HepG2 (cell line): Measurements from ENCODE around the gene FETUB. TPM values are rescaled to one million over a fixed set of nuclear protein-coding genes. Genes with fewer than 3 reads are reported as not detected.

Experiments
- BCL6 ChIP-seq: IDR thresholded peaks from 2 replicates; pipeline ENCODE4 v1.6.1; 2016; ENCODE audit warnings: missing genetic modification reagents, missing compliant biosample characterization
- HDAC1 ChIP-seq: sonication (generic); formaldehyde crosslinking; IDR thresholded peaks from 2 replicates; pipeline ENCODE4 v1.5.1; 2020; ENCODE audit warnings: mild to moderate bottlenecking, missing genetic modification reagents
- ISL2 ChIP-seq: sonication (generic); formaldehyde crosslinking; IDR thresholded peaks from 2 replicates; pipeline ENCODE4 v1.5.0; 2020; ENCODE audit warnings: missing genetic modification reagents
- KDM1A ChIP-seq: IDR thresholded peaks from 2 replicates; pipeline ENCODE4 v1.6.1; 2016; ENCODE audit warnings: missing compliant biosample characterization
- NPAS2 ChIP-seq: sonication (generic); formaldehyde crosslinking; IDR thresholded peaks from 2 replicates; pipeline ENCODE4 v1.8.0; 2022; ENCODE audit warnings: mild to moderate bottlenecking, missing genetic modification reagents, borderline replicate concordance
- SP4 ChIP-seq: sonication (generic); formaldehyde crosslinking; IDR thresholded peaks from 2 replicates; pipeline ENCODE4 v1.8.1; 2023; ENCODE audit warnings: mild to moderate bottlenecking, missing genetic modification reagents
- ZNF788 ChIP-seq: sonication (generic); formaldehyde crosslinking; IDR thresholded peaks from 2 replicates; pipeline ENCODE4 v1.5.0; 2020; ENCODE audit warnings: mild to moderate bottlenecking, missing genetic modification reagents, borderline replicate concordance
- ZNF83 ChIP-seq: sonication (generic); formaldehyde crosslinking; IDR thresholded peaks from 2 replicates; pipeline ENCODE4 v1.4.0; 2020; ENCODE audit warnings: missing genetic modification reagents, mild to moderate bottlenecking, borderline replicate concordance
- polyA plus RNA-seq, 8 experiments: library from polyadenylated mRNA; depleted of rRNA in 3 of 8; stranded (reverse) in 7 of 8; unstranded in 1 of 8; fragments of >200 nt; fragmentation: Illumina TruSeq in 4 of 8; extraction: Trizol in 4 of 8; gene quantifications; 2 replicates each; pipeline versions ENCODE4 v1.2.1 to v1.2.3, GENCODE V29; 2011 to 2016; ENCODE audit warnings: low read depth in 4 of 8, missing spikeins in 1 of 8, mixed read lengths in 1 of 8; ENCODE audit not compliant: insufficient read depth in 1 of 8
- total RNA-seq, 5 experiments: library from RNA; depleted of rRNA; stranded (reverse); fragments of >200 nt; fragmentation: Illumina TruSeq; extraction: Trizol; gene quantifications; 2 replicates each; pipeline ENCODE4 v1.2.3, GENCODE V29; 2016; ENCODE audit warnings: low read depth in 1 of 5
- TF ChIP-seq, protein P1 (sequence below): IDR thresholded peaks from 2 replicates; pipeline ENCODE4 v1.6.1; 2018; ENCODE audit warnings: missing genetic modification reagents, mild to moderate bottlenecking, missing compliant biosample characterization
- TF ChIP-seq, protein P2 (sequence below): sonication (generic); formaldehyde crosslinking; IDR thresholded peaks from 2 replicates; pipeline ENCODE4 v1.5.1; 2020; ENCODE audit warnings: missing genetic modification reagents, mild to moderate bottlenecking, borderline replicate concordance
- TF ChIP-seq, protein P3 (sequence below): sonication (generic); formaldehyde crosslinking; IDR thresholded peaks from 2 replicates; pipeline ENCODE4 v1.4.0; 2020; ENCODE audit warnings: missing genetic modification reagents
- TF ChIP-seq, protein P4 (sequence below): sonication (generic); formaldehyde crosslinking; IDR thresholded peaks from 2 replicates; pipeline ENCODE4 v1.4.0; 2020; ENCODE audit warnings: missing genetic modification reagents
- TF ChIP-seq, protein P5 (sequence below): sonication (generic); formaldehyde crosslinking; IDR thresholded peaks from 2 replicates; pipeline ENCODE4 v1.4.0; 2020; ENCODE audit warnings: missing genetic modification reagents

Gene FETUB
- total and polyA plus RNA-seq, 2 of the 13 experiments (the other 11 are each of a cell fraction or from before 2014, with no cell fraction given) = 2.1 to 4.4 TPM

DNA sequence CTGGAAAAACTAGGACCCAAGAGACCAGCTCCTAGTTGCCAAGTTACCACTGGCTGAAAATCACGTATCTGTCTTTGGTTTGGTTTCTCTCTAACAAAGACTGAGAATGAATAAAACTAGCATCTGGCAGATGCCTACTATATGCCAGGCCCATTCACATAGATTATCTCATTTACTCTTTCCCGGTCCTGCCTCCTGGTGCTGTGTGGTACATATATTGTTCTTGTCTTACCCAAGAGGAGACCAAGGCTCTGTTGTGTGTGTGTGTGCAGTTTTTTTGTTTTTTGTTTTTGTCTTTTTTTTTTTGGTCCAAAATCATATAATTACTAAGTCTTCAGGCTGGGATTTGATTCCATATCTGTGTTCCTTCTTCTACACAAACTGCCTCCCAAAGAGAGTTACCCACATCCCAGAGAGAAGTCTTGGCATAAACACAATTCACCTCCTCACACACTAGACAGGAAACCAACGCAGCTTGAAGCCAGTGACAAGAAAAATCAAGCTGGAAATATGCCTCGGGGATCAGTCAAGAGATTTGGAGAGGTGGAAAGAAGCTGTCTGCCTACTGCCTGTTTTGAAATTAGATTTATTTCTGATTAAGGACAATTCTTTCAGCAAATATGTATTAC, 26.4 kb upstream of the FETUB start (continued):
- TF ChIP-seq ZNF788 (CRISPR knock-in tag) (no peak), BCL6 (CRISPR knock-in tag) (no peak), ISL2 (no peak), SP4 (CRISPR knock-in tag) (peak; percentile 13), NPAS2 (CRISPR knock-in tag) (no peak), HDAC1 (no peak), ZNF83 (no peak), KDM1A (CRISPR knock-in tag) (no peak)
- TF ChIP-seq, protein P1, sequence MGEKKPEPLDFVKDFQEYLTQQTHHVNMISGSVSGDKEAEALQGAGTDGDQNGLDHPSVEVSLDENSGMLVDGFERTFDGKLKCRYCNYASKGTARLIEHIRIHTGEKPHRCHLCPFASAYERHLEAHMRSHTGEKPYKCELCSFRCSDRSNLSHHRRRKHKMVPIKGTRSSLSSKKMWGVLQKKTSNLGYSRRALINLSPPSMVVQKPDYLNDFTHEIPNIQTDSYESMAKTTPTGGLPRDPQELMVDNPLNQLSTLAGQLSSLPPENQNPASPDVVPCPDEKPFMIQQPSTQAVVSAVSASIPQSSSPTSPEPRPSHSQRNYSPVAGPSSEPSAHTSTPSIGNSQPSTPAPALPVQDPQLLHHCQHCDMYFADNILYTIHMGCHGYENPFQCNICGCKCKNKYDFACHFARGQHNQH = no peak
- TF ChIP-seq, protein P2, sequence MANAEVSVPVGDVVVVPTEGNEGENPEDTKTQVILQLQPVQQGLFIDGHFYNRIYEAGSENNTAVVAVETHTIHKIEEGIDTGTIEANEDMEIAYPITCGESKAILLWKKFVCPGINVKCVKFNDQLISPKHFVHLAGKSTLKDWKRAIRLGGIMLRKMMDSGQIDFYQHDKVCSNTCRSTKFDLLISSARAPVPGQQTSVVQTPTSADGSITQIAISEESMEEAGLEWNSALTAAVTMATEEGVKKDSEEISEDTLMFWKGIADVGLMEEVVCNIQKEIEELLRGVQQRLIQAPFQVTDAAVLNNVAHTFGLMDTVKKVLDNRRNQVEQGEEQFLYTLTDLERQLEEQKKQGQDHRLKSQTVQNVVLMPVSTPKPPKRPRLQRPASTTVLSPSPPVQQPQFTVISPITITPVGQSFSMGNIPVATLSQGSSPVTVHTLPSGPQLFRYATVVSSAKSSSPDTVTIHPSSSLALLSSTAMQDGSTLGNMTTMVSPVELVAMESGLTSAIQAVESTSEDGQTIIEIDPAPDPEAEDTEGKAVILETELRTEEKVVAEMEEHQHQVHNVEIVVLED = no peak
- TF ChIP-seq, protein P3, sequence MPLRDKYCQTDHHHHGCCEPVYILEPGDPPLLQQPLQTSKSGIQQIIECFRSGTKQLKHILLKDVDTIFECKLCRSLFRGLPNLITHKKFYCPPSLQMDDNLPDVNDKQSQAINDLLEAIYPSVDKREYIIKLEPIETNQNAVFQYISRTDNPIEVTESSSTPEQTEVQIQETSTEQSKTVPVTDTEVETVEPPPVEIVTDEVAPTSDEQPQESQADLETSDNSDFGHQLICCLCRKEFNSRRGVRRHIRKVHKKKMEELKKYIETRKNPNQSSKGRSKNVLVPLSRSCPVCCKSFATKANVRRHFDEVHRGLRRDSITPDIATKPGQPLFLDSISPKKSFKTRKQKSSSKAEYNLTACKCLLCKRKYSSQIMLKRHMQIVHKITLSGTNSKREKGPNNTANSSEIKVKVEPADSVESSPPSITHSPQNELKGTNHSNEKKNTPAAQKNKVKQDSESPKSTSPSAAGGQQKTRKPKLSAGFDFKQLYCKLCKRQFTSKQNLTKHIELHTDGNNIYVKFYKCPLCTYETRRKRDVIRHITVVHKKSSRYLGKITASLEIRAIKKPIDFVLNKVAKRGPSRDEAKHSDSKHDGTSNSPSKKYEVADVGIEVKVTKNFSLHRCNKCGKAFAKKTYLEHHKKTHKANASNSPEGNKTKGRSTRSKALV (CRISPR knock-in tag) = no peak
- TF ChIP-seq, protein P4, sequence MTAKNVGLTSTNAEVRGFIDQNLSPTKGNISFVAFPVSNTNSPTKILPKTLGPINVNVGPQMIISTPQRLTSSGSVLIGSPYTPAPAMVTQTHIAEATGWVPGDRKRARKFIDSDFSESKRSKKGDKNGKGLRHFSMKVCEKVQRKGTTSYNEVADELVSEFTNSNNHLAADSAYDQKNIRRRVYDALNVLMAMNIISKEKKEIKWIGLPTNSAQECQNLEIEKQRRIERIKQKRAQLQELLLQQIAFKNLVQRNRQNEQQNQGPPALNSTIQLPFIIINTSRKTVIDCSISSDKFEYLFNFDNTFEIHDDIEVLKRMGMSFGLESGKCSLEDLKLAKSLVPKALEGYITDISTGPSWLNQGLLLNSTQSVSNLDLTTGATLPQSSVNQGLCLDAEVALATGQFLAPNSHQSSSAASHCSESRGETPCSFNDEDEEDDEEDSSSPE (CRISPR knock-in tag) = no peak
- TF ChIP-seq, protein P5, sequence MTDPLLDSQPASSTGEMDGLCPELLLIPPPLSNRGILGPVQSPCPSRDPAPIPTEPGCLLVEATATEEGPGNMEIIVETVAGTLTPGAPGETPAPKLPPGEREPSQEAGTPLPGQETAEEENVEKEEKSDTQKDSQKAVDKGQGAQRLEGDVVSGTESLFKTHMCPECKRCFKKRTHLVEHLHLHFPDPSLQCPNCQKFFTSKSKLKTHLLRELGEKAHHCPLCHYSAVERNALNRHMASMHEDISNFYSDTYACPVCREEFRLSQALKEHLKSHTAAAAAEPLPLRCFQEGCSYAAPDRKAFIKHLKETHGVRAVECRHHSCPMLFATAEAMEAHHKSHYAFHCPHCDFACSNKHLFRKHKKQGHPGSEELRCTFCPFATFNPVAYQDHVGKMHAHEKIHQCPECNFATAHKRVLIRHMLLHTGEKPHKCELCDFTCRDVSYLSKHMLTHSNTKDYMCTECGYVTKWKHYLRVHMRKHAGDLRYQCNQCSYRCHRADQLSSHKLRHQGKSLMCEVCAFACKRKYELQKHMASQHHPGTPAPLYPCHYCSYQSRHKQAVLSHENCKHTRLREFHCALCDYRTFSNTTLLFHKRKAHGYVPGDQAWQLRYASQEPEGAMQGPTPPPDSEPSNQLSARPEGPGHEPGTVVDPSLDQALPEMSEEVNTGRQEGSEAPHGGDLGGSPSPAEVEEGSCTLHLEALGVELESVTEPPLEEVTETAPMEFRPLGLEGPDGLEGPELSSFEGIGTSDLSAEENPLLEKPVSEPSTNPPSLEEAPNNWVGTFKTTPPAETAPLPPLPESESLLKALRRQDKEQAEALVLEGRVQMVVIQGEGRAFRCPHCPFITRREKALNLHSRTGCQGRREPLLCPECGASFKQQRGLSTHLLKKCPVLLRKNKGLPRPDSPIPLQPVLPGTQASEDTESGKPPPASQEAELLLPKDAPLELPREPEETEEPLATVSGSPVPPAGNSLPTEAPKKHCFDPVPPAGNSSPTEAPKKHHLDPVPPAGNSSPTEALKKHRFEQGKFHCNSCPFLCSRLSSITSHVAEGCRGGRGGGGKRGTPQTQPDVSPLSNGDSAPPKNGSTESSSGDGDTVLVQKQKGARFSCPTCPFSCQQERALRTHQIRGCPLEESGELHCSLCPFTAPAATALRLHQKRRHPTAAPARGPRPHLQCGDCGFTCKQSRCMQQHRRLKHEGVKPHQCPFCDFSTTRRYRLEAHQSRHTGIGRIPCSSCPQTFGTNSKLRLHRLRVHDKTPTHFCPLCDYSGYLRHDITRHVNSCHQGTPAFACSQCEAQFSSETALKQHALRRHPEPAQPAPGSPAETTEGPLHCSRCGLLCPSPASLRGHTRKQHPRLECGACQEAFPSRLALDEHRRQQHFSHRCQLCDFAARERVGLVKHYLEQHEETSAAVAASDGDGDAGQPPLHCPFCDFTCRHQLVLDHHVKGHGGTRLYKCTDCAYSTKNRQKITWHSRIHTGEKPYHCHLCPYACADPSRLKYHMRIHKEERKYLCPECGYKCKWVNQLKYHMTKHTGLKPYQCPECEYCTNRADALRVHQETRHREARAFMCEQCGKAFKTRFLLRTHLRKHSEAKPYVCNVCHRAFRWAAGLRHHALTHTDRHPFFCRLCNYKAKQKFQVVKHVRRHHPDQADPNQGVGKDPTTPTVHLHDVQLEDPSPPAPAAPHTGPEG (CRISPR knock-in tag) = no peak
